HFFc6 (cell line): ENCODE results near the gene RAPGEF4. TPM values are rescaled to one million over a fixed set of nuclear protein-coding genes. Genes with fewer than 3 reads are reported as not detected.
"Not testable (repeated sequence)": the region's sequence is repeated elsewhere in the genome, so short reads cannot be mapped to it uniquely, and the experiment has no call there.

Experiments used
- DNase-seq: peaks from one replicate; pipeline ENCODE4 v3.0.0-alpha.2; 2018
- H3K27ac Mint-ChIP-seq: 2 replicates; pipeline ENCODE4 v1.8.0; 2020; ENCODE audit warnings: mild to moderate bottlenecking, mixed read lengths
- H3K27me3 Mint-ChIP-seq: 2 replicates; pipeline ENCODE4 v1.8.0; 2021; ENCODE audit warnings: mild to moderate bottlenecking, moderate library complexity, mixed read lengths; ENCODE audit not compliant: insufficient read depth
- H3K36me3 Mint-ChIP-seq: 2 replicates; pipeline ENCODE4 v1.8.0; 2021; ENCODE audit warnings: low read depth, mixed read lengths
- H3K4me1 Mint-ChIP-seq: 2 replicates; pipeline ENCODE4 v1.8.0; 2020; ENCODE audit warnings: low read depth, mixed read lengths
- H3K4me3 Mint-ChIP-seq: 2 replicates; pipeline ENCODE4 v1.8.0; 2020; ENCODE audit warnings: mild to moderate bottlenecking, moderate library complexity, mixed read lengths
- H3K9me3 Mint-ChIP-seq: 2 replicates; pipeline ENCODE4 v1.8.0; 2020; ENCODE audit warnings: mild to moderate bottlenecking, mixed read lengths
- CTCF ChIP-seq: fragments of 200-600 bp; sonication (generic); IDR thresholded peaks from 2 replicates; pipeline ENCODE4 v1.5.0; 2021; ENCODE audit warnings: antibody characterized with exemption, mild to moderate bottlenecking
- total RNA-seq, 6 experiments: library from RNA; stranded (reverse); fragmentation: NEBNext Ultra II Directional; extraction: Animal tissue kit (Norgen Biotek cat#: 25700); gene quantifications; 2 replicates in 1 of 6; 3 replicates in 5 of 6; pipeline ENCODE4 v1.2.3, GENCODE V29; 2021

Gene RAPGEF4
- total RNA-seq, 6 experiments from 2014 or later = 0.14 to 0.37 (median 0.18) TPM

DNA sequence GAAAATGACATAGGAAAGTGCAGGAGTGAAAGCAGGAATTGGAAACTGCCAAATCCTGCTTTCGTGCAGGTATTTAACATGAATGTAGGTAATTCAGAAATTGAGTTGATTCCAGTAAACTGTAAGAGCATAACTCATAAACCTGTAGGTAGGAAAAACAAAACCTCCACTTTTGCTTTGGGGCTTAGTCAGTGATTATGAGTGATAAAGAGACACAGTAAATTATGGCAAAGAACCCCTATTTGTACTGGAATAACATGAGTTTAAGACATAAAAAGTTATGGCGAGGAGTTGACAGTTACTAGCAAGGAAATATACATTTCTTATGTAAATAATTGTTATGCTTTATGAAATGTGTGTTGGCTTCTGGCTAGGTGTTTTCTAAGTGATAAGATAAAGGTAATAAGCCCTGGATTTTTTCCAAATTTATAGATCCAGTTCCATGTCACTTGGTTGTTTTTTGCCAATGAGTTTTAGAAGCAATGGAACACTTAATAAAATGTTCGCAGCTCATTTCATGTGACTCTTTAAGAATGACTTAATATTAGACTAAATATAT lies 357.3 kb downstream of the RAPGEF4 start:
- Mint-ChIP-seq H3K27me3 (no peaks in the 10 kb centered on the region), H3K36me3 (peaks cover 29% of the 10 kb centered on the region), H3K9me3 (no peaks in the 10 kb centered on the region), H3K27ac (no peak overlapping the region), H3K4me1 (peaks cover 50% of the 10 kb centered on the region), H3K4me3 (no peak overlapping the region)
- TF ChIP-seq CTCF = no peak
- no peak for DNase-seq

DNA sequence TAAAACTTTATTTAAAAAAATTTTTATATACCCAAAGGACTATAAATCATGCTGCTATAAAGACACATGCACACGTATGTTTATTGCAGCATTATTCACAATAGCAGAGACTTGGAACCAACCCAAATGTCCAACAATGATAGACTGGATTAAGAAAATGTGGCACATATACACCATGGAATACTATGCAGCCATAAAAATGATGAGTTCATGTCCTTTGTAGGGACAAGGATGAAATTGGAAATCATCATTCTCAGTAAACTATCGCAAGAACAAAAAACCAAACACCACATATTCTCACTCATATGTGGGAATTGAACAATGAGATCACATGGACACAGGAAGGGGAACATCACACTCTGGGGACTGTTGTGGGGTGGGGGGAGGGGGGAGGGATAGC lies 358.0 kb downstream of the RAPGEF4 start:
- H3K4me3 Mint-ChIP-seq, H3K9me3 Mint-ChIP-seq, H3K27me3 Mint-ChIP-seq, H3K27ac Mint-ChIP-seq, DNase-seq: not testable (repeated sequence)
- Mint-ChIP-seq H3K36me3 (peaks cover 25% of the 10 kb centered on the region), H3K4me1 (peaks cover 46% of the 10 kb centered on the region)

DNA sequence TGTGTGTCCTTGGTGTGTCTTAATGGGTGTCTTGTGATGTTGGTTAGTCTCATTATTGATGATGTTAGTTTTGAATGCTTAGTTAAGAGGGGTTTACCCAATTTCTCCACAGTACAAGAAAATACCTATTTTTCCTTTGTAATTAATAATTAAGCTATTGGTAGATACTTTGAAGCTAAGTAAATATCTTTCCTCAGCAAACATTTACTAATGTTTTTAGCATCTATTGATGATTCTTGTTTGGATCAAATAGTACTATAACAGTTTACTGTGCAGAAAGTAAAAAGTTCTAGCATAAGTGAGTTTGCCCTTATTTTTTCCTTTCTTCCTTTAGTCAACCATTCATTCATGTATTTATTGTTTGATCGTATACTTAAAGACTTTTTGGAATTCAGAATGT lies 359.1 kb downstream of the RAPGEF4 start:
- peak overlapping the region; percentile 38 for H3K27ac Mint-ChIP-seq
- no peak for DNase-seq
- no peak overlapping the region for H3K4me3 Mint-ChIP-seq
- no peaks in the 10 kb centered on the region for H3K9me3 Mint-ChIP-seq
- no peaks in the 10 kb centered on the region for H3K27me3 Mint-ChIP-seq
- TF ChIP-seq CTCF = no peak
- H3K36me3 Mint-ChIP-seq = peaks cover 27% of the 10 kb centered on the region
- H3K4me1 Mint-ChIP-seq = peaks cover 51% of the 10 kb centered on the region

DNA sequence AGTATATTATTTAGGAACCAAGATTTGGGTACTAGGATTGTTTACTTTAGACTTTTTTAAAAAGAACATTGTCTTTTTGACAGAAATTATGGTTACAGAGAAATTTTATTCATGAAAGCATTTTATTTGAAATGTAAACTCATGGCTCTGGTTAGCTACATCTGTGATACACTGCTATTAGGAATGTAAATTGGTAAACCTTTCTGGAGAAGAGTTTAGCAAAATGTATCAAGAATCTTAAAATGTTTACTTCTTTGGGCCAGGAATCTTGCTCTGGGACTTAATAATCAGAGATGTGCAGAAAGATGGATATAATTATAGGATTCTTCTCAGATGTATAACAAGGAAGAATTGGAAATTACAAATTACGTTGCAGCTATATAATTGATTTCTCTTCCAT lies 359.7 kb downstream of the RAPGEF4 start:
- no peaks in the 10 kb centered on the region for H3K9me3 Mint-ChIP-seq
- no peak for TF ChIP-seq CTCF
- peak overlapping the region; percentile 41; the same call in 1 of the 2 replicates for H3K27ac Mint-ChIP-seq
- H3K27me3 Mint-ChIP-seq = no peaks in the 10 kb centered on the region
- peaks cover 46% of the 10 kb centered on the region for H3K4me1 Mint-ChIP-seq
- H3K36me3 Mint-ChIP-seq = peaks cover 32% of the 10 kb centered on the region
- no peak overlapping the region for H3K4me3 Mint-ChIP-seq
- DNase-seq = no peak

DNA sequence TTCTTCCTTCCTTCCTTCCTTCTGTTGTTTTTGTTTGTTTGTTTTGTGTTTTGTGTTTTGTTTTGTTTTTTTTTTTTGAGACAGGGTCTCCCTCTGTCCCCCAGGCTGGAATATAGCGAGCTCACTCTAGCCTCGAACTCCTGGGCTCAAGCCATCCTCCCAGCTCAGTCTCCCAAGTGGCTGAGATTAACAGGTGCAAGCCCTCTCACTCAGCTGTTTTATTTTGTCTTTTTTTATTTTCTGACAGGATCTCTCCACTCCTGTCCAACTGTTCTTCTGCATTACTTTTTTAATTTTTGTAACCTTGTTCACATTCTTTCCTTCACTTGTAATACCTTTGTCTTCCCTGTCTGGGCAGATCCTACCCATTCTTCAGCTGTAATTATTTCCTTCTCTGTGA lies 363.6 kb downstream of the RAPGEF4 start:
- Mint-ChIP-seq H3K9me3 (no peaks in the 10 kb centered on the region), H3K4me3 (no peak overlapping the region), H3K27me3 (no peaks in the 10 kb centered on the region), H3K4me1 (peaks cover 37% of the 10 kb centered on the region), H3K36me3 (peaks cover 44% of the 10 kb centered on the region), H3K27ac (no peak overlapping the region)
- no peak for TF ChIP-seq CTCF
- no peak for DNase-seq

DNA sequence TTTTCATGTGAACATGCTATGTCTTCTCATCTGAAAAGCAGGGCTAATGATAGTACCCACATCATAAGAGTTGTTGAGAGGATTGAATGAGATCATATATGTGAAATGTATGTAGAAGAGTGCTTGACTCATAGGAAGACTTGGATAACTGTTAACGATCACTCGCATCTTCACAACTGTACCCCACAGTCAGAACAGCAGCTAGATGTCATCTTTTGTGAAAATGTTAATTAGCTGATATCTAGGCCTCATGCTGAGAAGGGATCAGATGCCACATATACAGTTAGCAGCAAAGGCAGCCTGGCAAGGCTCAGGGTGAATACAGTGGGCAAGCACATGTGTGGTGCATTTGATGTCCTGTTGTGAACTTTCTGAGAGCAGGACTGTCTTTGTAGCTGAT lies 364.2 kb downstream of the RAPGEF4 start:
- Mint-ChIP-seq H3K9me3 (no peaks in the 10 kb centered on the region), H3K4me1 (peaks cover 39% of the 10 kb centered on the region), H3K4me3 (no peak overlapping the region), H3K27ac (no peak overlapping the region), H3K27me3 (no peaks in the 10 kb centered on the region), H3K36me3 (peaks cover 45% of the 10 kb centered on the region)
- DNase-seq = no peak
- TF ChIP-seq CTCF = no peak
